ENCODE results near the gene SLC29A4.

DNA sequence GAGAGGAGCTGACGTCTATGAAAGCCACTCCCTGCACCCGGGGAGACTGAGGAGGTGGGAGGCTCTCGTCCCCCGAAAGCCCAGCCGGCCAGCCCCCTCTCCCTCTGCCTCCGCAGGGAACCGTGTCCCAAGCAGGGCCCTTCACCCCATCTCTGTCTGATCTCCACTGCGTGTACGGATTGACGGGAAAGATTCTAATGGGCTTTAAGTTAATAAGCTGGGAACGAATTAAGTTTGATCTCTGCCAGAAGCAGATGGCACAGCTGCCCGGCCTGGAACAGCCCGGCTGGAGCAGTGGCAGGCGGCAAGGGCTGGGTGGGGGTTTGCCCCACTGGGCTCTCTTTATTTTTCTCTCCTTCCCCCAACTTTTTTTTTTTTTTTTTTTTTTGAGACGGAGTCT is 6.1 kb upstream of the SLC29A4 start:
- TF ChIP-seq SP1 (IDR thresholded peaks at IDR 0.05): no peak
- TF ChIP-seq, protein P1, sequence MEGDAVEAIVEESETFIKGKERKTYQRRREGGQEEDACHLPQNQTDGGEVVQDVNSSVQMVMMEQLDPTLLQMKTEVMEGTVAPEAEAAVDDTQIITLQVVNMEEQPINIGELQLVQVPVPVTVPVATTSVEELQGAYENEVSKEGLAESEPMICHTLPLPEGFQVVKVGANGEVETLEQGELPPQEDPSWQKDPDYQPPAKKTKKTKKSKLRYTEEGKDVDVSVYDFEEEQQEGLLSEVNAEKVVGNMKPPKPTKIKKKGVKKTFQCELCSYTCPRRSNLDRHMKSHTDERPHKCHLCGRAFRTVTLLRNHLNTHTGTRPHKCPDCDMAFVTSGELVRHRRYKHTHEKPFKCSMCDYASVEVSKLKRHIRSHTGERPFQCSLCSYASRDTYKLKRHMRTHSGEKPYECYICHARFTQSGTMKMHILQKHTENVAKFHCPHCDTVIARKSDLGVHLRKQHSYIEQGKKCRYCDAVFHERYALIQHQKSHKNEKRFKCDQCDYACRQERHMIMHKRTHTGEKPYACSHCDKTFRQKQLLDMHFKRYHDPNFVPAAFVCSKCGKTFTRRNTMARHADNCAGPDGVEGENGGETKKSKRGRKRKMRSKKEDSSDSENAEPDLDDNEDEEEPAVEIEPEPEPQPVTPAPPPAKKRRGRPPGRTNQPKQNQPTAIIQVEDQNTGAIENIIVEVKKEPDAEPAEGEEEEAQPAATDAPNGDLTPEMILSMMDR (IDR thresholded peaks at IDR 0.05; ENCODE audit: low read depth, low read length, missing input control): no peak
- TF ChIP-seq, protein P2, sequence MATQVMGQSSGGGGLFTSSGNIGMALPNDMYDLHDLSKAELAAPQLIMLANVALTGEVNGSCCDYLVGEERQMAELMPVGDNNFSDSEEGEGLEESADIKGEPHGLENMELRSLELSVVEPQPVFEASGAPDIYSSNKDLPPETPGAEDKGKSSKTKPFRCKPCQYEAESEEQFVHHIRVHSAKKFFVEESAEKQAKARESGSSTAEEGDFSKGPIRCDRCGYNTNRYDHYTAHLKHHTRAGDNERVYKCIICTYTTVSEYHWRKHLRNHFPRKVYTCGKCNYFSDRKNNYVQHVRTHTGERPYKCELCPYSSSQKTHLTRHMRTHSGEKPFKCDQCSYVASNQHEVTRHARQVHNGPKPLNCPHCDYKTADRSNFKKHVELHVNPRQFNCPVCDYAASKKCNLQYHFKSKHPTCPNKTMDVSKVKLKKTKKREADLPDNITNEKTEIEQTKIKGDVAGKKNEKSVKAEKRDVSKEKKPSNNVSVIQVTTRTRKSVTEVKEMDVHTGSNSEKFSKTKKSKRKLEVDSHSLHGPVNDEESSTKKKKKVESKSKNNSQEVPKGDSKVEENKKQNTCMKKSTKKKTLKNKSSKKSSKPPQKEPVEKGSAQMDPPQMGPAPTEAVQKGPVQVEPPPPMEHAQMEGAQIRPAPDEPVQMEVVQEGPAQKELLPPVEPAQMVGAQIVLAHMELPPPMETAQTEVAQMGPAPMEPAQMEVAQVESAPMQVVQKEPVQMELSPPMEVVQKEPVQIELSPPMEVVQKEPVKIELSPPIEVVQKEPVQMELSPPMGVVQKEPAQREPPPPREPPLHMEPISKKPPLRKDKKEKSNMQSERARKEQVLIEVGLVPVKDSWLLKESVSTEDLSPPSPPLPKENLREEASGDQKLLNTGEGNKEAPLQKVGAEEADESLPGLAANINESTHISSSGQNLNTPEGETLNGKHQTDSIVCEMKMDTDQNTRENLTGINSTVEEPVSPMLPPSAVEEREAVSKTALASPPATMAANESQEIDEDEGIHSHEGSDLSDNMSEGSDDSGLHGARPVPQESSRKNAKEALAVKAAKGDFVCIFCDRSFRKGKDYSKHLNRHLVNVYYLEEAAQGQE (IDR thresholded peaks at IDR 0.05): no peak
- TF ChIP-seq, protein P3, sequence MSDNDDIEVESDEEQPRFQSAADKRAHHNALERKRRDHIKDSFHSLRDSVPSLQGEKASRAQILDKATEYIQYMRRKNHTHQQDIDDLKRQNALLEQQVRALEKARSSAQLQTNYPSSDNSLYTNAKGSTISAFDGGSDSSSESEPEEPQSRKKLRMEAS (IDR thresholded peaks at IDR 0.05): no peak
